H1 (cell line): Measurements from ENCODE around the gene MCM5. TPM values are rescaled to one million over a fixed set of nuclear protein-coding genes. Genes with fewer than 3 reads are reported as not detected.

Experiments
- CBX5 ChIP-seq: fragments of 300-800, 300-1000 bp; sonication (generic); IDR thresholded peaks from 2 replicates; pipeline ENCODE4 v1.7.1; 2016; ENCODE audit warnings: antibody characterized with exemption, low read length, low read depth
- CHD2 ChIP-seq: IDR thresholded peaks from 2 replicates; pipeline ENCODE4 v1.6.1; 2012; ENCODE audit warnings: low read length, improper control_type of control experiment
- CTBP2 ChIP-seq: IDR thresholded peaks from 2 replicates; pipeline ENCODE4 v1.7.0; 2011; ENCODE audit warnings: borderline replicate concordance, mild to moderate bottlenecking, moderate library complexity, mixed read lengths, low read length; ENCODE audit not compliant: insufficient read depth, insufficient read length
- EP300 ChIP-seq, 2 experiments: IDR thresholded peaks; 1 replicate in 1 of 2; 2 replicates in 1 of 2; pipeline ENCODE4 v1.6.1; 2011 to 2012; ENCODE audit warnings: low read depth in 2 of 2, low read length in 2 of 2, mild to moderate bottlenecking in 2 of 2, borderline replicate concordance in 1 of 2, inconsistent platforms in 1 of 2, moderate library complexity in 1 of 2
- JUND ChIP-seq: IDR thresholded peaks from 2 replicates; pipeline ENCODE4 v1.6.1; 2011; ENCODE audit warnings: mild to moderate bottlenecking, improper control_type of control experiment, low read length
- POLR2AphosphoS5 ChIP-seq: IDR thresholded peaks from 2 replicates; pipeline ENCODE4 v1.6.1; 2011; ENCODE audit warnings: low read depth, low read length
- RFX5 ChIP-seq: IDR thresholded peaks from 2 replicates; pipeline ENCODE4 v1.6.1; 2011; ENCODE audit warnings: low read depth, low read length, improper control_type of control experiment, borderline replicate concordance
- SP2 ChIP-seq: IDR thresholded peaks from 2 replicates; pipeline ENCODE4 v1.6.1; 2012; ENCODE audit warnings: mild to moderate bottlenecking, low read length, inconsistent platforms
- polyA plus RNA-seq, 7 experiments: library from polyadenylated mRNA; depleted of rRNA in 3 of 7; stranded (reverse) in 5 of 7; unstranded in 2 of 7; fragments of >200 nt in 5 of 7; fragments of 200-250 nt in 2 of 7; gene quantifications; 1 replicate in 5 of 7; 2 replicates in 1 of 7; 4 replicates in 1 of 7; pipeline versions ENCODE4 v1.2.1 to v1.2.3, GENCODE V29; 2011 to 2013; ENCODE audit warnings: missing spikeins in 2 of 7, mixed read lengths in 2 of 7
- total RNA-seq: library from RNA; stranded (reverse); fragmentation: NEBNext Ultra II Directional; extraction: Animal tissue kit (Norgen Biotek cat#: 25700); gene quantifications from 2 replicates; pipeline ENCODE4 v1.2.1, GENCODE V29; 2021
- TF ChIP-seq, protein P1 (sequence below): IDR thresholded peaks from 2 replicates; pipeline ENCODE4 v1.6.1; 2011; ENCODE audit warnings: low read length, improper control_type of control experiment

Gene MCM5
- total and polyA plus RNA-seq, 2 of the 8 experiments (the other 6 are each of a cell fraction or from before 2014, with no cell fraction given), result 210 to 305 TPM

DNA sequence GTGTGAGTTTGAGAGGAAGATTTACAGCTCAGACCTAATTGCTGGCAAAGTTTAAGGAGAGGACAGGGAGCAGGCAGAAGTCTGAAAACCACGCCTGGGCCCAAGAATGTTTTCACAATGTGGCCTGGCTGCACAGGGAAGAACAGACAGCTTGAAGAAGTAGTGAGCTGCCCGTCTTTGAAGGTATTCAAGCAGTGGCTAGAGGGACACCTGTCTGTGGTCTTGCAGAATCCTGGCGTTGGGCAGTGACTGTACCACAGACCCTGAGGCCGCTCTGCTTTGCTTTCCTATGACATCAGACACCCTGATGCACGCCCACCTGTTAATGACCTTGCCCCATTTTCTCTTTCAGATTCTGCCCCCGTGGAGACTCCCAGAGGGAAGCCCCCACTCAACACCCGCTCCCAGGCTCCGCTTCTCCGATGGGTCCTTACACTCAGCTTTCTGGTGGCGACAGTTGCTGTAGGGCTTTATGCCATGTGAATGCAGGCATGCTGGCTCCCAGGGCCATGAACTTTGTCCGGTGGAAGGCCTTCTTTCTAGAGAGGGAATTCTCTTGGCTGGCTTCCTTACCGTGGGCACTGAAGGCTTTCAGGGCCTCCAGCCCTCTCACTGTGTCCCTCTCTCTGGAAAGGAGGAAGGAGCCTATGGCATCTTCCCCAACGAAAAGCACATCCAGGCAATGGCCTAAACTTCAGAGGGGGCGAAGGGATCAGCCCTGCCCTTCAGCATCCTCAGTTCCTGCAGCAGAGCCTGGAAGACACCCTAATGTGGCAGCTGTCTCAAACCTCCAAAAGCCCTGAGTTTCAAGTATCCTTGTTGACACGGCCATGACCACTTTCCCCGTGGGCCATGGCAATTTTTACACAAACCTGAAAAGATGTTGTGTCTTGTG lies 6.6 kb upstream of the MCM5 start (continued):
- no peak for TF ChIP-seq RFX5
- no peak for TF ChIP-seq JUND
- no peak for TF ChIP-seq CBX5
- TF ChIP-seq POLR2AphosphoS5, result no peak
- TF ChIP-seq EP300 (IDR thresholded peaks at IDR 0.05; ENCODE audit: borderline replicate concordance in 1 of 2, low read depth in 2 of 2, low read length in 2 of 2), result no peak
- TF ChIP-seq, protein P1, sequence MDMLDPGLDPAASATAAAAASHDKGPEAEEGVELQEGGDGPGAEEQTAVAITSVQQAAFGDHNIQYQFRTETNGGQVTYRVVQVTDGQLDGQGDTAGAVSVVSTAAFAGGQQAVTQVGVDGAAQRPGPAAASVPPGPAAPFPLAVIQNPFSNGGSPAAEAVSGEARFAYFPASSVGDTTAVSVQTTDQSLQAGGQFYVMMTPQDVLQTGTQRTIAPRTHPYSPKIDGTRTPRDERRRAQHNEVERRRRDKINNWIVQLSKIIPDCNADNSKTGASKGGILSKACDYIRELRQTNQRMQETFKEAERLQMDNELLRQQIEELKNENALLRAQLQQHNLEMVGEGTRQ, result no peak
- no peak for TF ChIP-seq CTBP2
- TF ChIP-seq CHD2, result no peak
- TF ChIP-seq SP2, result no peak
